ENCODE results near the gene LANCL2.
"Not testable (repeated sequence)": the region's sequence is repeated elsewhere in the genome, so short reads cannot be mapped to it uniquely, and the experiment has no call there.

LANCL2 gene

DNA sequence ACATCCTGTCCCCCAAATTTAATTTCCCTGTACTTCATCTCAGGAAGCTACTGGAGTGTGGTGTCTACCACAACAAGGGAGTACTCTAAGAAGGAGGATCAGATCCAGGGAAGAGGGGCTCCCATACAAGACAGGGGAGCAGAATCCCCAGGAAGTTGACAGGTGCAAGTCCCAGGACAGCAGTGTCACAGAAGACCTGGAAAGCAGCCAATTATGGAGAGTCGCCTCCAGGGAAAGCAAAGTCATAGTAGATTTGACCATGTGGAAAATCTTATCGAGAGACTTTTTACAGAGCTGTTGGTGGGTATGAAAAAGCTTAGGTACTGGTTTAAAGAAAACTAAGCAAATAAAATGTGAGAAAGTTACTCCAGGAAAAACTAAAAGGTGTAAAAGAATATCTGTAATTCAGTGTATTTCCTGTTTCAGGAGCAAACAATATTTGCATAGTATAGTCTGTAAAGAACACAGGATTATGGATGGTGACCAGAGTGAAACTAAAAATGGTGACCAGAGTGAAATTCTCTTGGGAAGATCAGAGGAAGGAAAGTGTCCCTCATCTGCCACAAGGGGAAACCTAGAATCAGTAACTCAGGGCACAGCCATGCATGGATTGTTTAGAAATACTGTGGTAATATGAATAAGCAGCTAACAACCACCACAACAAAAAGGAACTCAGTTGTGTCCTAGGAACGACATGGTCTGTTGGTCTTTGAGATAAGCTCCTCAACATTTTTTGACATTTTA lies 44.5 kb downstream of the LANCL2 start:
- DNase-seq: no peak

DNA sequence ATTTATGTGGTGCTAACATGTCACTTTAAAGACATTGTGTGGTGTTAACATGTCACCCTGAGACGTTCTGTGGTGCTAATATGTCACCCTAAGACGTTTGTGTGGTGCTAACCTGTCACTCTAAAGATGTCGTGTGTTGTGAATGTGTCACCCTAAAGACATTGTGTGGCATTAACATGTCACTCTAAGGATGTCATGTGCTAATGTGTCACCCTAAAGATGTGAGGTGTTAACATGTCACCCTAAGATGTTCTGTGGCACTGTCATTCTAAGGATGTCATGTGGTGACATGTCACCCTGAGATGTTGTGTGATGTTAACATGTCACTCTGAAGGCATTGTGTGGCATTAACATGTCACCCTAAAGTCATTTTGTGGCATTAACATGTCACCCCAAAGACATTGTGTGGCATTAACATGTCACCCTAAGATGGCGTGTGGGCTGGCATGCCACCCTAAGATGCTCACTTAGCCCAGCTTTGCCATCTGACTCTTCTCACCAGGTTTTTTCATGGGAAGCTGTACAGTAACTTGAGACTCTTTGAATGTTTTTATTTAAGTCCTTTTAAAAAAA lies 45.6 kb downstream of the LANCL2 start:
- no peak for DNase-seq

DNA sequence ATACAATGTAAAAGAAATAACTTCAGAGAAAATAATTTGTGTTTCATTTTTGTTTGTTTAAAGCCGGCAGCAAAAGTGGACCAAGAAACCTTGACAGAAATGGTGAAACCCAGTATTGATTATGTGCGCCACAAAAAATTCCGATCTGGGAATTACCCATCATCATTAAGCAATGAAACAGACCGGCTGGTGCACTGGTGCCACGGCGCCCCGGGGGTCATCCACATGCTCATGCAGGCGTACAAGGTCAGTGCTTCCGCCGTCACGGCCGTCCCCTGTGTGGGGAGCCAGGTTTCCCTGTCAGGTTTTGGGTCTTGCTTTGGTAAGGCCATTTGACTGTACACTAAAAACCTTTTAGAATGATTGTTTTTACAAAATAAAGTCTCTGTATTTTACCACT lies 46.7 kb downstream of the LANCL2 start:
- DNase-seq: no peak

DNA sequence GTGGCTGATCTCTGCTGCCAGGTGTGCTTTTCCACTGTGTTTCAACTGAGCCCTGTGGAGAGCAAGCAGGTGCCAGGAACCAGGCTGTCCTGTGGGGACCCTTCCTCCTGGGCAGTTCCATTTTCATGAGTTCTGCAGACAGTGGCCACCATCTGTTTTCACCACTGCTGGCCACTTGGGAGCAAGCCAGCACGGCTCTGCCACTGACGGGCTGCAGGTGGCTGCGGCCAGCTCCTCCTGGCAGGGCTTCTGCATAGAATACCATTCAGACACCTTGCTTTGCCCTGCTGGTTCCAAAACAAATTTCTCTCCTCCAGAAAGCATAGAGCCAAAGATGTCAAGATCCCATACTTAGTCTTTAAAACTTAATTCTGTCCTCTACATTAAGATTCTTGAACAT lies 48.3 kb downstream of the LANCL2 start:
- no peak for DNase-seq

DNA sequence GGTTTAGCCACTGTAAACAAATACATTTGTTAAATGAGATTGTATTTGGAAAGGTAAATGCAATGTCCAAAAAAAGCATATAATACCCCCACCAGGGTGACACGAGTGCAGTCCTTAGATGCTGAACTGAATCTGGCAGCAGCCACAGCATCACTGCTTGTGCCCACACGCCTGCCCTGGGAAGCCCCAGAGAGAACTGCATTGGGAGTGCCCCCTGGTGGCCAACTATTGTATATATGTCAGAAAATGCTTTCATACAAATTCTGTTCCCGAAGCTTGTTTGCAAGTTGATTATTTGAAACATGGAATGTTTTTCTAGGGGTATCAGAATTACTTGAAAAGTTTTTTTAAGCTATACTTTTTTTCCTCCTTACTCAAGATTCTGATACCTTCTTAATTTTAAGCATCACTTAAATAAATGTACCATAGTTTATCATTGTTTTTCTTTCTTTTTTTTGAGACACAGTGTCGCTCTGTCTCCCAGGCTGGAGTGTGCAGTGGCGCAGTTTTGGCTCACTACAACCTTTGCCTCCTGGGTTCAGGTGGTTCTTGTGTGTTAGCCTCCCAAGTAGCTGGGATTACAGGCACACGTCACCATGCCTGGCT lies 50.1 kb downstream of the LANCL2 start:
- DNase-seq: peak; percentile 86 to 87

DNA sequence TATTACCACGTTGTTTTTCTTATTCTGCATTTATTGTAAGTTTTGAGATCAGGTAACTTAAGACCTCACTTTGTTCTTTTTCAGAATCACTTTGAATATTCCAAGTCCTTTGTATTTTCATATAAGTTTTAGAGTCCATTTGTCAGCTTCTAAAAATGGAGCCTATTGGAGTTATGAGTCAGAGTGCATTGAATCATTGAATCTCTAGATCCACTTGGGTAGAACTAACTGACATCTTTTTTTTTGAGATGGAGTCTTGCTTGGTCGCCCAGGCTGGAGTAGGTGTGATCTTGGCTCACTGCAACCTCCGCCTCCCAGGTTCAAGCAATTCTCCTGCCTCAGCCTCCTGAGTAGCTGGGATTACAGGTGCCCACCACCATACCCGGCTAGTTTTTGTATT lies 52.3 kb downstream of the LANCL2 start:
- not testable (repeated sequence) for DNase-seq

DNA sequence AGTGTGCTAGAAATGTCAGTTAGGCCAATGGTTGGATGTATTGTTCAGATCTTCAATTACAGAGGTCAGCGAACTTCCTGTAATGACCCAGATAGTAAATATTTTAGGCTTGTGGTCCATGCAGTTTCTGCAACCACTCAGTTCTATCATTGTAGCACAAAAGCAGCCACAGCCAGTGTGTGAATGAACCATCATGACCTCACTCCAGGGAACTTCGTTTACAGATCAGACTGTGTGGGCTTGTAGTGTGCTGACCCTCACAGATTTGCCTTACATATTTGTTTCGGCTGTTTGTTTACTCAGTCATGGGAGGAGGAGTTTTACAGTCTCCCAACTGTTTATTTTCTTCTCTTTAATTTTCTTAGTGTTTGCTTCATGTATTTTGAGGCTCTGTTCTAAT lies 55.4 kb downstream of the LANCL2 start:
- DNase-seq: no peak

DNA sequence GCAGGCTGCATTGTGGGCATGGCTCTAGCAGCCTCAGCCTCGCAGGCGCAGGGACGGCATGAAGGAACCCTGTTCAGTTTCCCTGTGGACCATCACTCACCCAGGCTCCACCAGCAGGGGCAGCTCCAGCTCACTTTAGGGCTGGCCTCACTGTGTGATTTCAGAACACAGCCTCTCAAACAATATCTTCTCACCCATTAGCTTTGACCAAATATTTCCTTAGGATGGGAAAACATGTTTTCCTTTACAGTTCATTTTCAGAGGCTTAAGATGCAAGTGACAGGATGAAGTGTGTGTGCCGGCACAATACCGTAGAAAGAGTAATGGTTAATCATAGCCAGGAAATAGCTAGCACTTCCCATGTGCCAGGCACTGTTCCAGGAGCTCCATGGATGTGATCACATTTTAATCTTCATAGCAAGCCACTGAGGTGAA lies 58.2 kb downstream of the LANCL2 start:
- no peak for DNase-seq

DNA sequence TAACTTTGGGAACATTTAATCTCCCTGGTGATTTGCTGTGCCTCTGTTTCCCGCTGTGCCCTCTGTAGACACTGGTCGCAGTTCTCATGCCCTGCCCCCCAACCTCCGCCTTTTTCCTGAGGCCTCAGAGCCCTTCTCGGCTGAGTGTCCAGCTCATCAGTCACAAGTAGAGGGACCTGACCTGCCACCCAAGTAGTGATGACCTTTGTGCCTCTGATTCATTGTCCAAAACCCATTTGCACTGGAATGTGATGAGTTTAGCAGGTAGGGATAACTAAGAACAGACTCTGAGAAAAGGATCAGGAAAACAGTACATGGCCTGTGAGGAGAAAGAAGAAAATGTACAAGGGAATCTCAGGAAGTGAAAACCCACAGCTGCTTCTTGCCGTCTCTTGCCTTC lies 58.8 kb downstream of the LANCL2 start:
- DNase-seq: no peak

DNA sequence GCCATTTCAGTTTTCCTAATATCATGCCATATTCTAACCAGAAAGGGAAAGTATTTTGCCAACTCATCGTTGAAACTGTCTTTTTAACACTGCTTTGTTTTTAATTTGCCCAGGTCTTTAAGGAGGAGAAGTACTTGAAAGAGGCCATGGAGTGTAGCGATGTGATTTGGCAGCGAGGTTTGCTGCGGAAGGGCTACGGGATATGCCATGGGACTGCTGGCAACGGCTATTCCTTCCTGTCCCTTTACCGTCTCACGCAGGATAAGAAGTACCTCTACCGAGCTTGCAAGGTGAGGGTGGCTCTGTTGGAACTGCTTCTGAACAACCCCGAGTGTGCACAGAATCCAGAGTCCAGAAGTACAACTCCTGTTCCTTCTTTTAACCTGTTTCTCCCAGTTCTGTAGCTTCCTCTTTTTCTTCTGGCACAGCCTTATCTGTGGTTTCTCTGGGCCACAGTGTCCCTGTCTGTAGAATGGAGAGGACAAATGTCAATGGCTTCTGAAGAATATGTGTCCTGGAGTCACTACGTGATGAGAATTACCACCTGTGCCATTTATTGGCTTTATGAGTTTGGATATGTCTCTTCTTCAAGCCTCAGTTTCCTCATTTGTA lies 60.1 kb downstream of the LANCL2 start:
- no peak for DNase-seq

DNA sequence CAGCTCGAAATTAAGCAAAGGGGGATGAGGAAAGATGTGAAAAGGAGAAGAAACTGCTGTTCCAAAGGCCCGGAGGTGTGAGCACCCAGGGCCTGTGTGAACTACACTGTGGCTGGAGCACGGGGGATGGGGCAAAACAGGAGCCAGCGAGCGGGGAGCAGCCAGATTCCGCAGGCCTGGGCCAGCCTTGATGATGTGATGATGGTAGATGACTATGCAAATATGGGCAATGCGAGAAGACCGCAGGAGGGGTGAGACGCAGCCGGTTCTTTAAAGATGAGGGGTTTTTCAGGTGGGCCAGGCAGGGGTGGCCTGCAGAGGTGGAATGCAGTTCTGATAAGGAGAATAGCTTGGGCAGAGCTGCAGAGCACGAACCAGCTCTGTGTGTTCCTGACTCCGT lies 61.5 kb downstream of the LANCL2 start:
- DNase-seq: no peak

DNA sequence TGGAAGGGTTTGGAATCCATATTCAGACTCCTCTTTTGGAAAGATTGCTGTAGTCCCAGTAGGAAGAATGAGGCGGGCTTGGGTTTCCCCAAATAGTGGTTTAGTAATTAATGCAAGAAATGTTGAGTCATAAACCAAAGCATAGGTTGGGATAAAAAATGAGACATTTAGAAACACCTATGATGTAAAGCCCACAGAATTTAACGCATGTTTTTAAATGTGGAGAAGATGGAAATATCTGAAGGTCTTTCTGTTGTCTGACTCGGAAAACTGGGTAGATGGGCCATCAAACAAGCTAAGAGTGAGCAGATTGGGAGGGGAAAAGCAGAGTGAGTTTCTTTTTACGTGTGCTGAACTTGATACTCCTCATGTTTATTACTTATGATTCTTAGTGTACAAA lies 62.2 kb downstream of the LANCL2 start:
- DNase-seq: no peak

DNA sequence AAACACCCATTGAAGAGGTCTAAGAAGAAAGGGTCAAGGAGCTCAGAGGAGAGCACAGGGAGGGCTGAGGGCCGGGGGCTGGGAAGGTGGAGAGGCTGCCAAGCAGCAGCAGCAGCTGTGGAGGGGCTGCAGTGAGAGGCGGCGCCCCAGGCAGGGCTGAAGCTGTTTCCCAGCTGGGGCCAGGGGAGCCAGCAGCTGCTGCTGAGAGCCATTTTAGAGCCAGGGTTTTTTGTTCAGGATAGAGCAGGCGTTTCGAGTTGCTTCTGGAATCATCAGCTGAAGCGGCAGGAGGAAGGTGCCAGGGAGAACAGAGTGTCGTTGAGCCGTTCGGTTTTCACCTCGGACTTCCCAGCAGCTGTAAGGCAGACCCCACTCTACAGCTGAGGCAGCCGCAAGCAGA lies 62.7 kb downstream of the LANCL2 start:
- DNase-seq: no peak

DNA sequence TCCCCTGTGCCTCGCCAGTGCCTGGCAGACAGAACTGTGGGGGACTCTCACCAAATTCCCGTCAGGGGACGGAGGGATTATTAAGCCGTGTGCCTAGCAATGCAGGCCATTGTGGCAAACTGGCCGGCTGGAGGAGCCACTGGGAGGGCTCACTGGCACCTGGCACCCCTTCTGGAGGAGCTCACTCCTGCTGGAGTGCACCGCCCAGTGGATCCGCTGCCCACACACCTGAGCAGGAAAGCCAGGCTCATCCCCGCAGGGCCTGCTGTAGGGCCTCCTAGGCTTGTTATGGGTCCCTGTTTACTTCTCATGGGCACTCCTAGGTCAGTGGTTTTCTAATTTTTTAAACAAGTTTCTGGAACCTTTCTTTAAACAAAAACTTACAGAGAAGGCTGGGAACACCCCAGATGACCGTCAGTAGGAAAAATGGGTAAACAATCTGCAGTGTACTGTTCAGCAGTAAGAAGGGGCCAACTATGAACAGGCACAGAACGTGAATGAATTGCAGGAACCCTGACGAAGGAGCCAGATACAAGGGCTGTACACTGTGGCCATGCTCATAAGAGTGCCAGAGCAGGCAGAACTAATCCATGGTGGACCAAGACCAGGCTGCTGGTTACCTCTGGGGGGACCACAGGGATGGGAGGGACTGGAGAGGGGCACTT lies 64.8 kb downstream of the LANCL2 start:
- DNase-seq: no peak

DNA sequence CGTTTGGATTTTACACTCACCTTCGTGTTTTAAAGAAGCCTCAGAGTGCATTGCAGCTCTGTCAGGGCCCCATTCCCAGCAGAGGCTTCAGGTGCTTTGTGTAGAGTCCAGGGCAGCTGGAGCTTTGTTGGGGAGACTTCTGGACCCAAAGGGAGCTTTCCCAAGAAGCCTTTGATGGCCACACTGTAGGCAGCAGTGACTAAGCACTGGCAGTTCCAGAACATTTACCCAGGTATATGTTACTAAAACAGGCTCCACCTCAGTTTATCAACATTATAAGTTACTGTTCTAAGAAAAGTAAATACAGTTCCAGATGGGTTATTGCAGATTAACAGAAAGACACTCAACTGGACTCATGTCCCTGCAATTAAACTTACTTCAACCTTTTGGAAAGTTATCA lies 66.8 kb downstream of the LANCL2 start:
- DNase-seq: no peak

DNA sequence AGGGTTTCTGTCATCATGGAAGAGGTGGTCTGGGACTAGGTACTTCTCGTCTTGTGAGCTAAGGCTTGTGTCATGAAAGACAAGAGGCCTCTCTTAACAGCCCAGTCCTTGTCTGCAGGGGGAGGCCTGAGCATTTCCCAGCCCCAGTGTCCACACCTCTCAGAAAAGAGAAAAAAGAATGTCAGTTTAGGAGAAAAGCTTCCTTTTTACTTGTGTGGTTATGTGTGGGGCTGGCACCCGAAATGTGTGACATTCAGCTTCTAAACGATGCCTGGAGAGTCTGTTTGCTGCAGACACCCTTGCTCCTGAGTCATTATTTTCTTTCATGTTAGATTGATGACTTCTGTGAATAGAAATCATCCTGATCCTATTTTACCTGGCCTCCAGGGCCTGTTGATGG lies 67.4 kb downstream of the LANCL2 start:
- no peak for DNase-seq

DNA sequence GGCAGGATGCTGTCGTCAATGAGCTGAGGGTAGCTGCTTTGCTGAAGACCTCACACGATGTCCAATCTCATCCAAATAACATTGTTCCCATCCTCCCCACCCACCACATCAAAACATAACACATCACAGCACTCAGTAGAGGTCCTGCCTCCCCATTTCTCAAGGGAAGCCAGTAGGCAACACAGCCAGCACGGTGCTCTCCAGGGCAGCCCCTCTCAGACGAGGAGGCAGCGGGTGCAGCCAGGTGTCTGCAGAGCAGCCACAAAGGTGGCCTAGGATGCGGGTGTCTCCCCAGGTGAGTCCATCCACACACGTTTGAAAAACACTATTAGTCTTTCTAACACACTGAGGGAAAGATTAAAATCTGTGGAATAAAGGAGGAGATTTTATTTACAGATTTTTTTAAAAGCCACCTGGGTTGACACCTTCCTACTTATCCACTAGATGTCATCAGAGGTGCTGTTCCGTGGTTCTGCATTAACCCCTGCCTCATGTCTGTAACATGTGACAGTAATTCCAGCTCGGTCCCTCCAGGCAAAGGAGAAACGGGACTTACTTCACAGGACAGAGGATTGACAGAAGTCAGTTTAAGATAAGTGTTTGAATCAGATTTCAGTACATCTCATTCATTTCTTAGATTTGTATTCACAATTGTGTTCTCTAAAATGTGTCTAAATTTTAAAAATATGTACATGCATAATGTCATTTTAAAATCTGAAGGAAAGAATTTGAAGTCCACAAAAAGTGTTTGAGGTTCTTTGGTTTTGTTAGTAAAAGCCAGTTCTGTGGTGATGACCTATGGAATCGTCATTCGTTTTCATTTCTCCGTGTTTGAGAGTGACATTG lies 68.0 kb downstream of the LANCL2 start:
- peak in 1 of 2 experiments; percentile 23 for DNase-seq

DNA sequence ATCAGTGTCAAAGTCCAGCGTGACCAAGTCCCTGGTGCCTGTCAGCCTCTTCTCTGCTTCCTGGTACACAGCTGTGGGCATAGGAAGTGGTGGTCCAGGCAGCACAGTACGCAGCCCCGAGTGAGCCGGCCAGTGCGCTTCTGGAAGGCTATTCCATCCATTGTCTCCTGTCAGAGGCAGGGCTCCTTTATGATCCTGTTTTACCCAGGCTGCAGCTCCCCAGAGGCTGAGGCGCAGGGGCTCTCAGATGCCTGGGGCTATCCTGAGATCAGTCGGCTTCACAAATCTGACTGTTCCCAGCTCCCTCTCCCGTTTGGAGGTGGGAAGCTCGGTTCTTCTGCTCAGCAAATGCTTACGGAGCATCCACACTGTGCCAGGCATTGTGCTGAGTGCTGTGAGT lies 70.3 kb downstream of the LANCL2 start:
- no peak for DNase-seq

DNA sequence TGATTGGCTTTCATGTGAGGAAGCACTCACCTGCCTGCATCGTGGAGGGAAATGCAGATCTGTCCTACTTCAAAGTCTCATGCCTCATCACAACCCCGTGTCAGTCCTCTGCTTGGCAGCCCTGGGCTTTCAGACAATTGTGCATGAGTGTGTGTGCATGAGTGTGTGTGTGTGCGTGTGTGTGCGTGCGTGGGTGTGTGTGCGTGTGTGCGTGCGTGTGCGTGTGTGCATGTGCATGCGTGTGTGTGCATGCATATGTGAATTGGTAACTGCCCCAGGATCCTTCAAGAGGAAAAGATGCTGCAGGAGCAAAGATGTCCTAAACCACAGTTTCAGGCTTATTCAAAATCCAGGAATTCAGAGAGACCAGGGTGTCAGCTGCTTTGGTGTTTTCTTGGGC lies 71.3 kb downstream of the LANCL2 start:
- DNase-seq: no peak

DNA sequence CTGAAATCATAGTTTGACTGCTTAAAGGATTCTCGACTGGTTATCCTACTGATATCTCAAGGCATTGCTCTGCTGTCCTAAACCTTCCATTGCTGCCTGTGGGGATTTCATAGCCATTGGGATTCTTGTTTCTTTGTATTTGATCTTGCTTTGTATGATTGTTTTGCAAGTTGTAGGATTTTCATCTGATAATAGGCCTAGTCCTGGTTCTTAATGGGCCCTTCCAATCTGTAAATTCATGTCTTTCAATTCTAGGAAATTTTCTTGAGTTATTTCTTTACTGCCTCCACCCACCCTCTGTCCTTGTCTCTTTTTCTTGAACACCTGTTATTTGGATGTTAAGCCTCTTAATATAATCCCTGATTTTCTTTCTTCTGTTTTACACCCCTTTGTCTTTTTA lies 72.2 kb downstream of the LANCL2 start:
- DNase-seq: no peak

DNA sequence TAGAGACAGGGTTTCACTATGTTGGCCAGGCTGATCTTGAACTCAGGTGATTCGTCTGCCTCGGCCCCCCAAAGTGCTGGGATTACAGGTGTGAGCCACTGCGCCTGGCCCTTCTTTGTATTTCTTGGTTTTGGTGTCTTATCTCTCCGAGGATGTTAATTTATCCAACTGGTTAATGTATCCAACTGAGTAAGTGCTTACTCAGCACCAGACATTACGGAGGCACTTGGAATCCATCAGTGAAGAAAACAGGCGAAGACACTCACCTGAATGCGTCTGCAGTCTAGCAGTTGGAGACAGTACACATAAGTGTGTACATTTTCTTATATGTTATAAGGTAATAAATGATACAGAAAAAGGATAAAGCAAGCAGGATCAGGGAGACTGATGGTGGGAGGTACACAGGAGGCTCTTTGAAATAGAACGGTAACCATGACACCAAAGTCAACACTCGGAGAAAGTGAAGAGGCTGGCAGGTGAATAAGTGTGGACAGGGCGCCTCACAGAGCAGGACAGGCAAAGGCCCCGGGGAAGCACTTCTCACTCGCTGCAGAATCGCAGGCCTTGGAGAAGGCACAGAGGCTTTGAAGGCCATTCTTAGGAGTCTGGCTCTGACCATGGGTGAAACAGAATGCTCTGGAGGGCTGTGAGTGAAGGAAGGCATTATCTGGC lies 73.1 kb downstream of the LANCL2 start:
- DNase-seq: no peak

Data from activated CD4-positive, alpha-beta T cell treated with anti-CD3 and anti-CD28 coated beads, Interleukin-2, amount 50 U/mL, for 48 hours (primary cell).